Kidney (tissue), 14 donors: ENCODE measurements around the gene USP8. TPM values are rescaled to one million over a fixed set of nuclear protein-coding genes. Genes with fewer than 3 reads are reported as not detected.

Source experiments
- DNase-seq, 5 donors: peaks; one replicate each; pipeline ENCODE4 v3.0.0-alpha.2; 2013 to 2020
- FAIRE-seq: peaks from 2 replicates; lab custom pipeline; 2012; peaks lifted over from hg19 to GRCh38; lab: Jason Lieb, UNC
- H3K27ac ChIP-seq, 2 donors: one replicate each; pipeline ENCODE4 v1.7.0; 2013; ENCODE audit warnings: low read depth in 2 of 2, low read length in 2 of 2, inconsistent platforms in 1 of 2
- H3K27me3 ChIP-seq: one replicate; pipeline ENCODE4 v1.7.1; 2013; ENCODE audit warnings: low read length, inconsistent platforms; ENCODE audit not compliant: control insufficient read depth, insufficient read depth
- H3K36me3 ChIP-seq, 3 donors: one replicate each; pipeline versions ENCODE4 v1.7.0 to v1.7.1; 2013; ENCODE audit warnings: low read length in 3 of 3, control low read depth in 1 of 3, inconsistent platforms in 1 of 3; ENCODE audit not compliant: insufficient read depth in 3 of 3, control insufficient read depth in 2 of 3
- H3K4me1 ChIP-seq, 3 donors: one replicate each; pipeline versions ENCODE4 v1.7.0 to v1.7.1; 2013; ENCODE audit warnings: low read length in 3 of 3, inconsistent platforms in 1 of 3, low read depth in 1 of 3; ENCODE audit not compliant: control insufficient read depth in 2 of 3, insufficient read depth in 2 of 3
- H3K4me3 ChIP-seq, 3 donors: one replicate each; pipeline versions ENCODE4 v1.7.0 to v1.8.1; 2013; ENCODE audit warnings: low read length in 3 of 3, control low read depth in 1 of 3, inconsistent platforms in 1 of 3
- H3K9ac ChIP-seq, 3 donors: one replicate each; pipeline versions ENCODE4 v1.7.0 to v1.7.1; 2013; ENCODE audit warnings: low read length in 3 of 3, control low read depth in 1 of 3, inconsistent platforms in 1 of 3
- H3K9me3 ChIP-seq, 3 donors: one replicate each; pipeline versions ENCODE4 v1.7.0 to v1.7.1; 2013; ENCODE audit warnings: low read length in 3 of 3, control low read depth in 1 of 3, inconsistent platforms in 1 of 3; ENCODE audit not compliant: control insufficient read depth in 2 of 3, insufficient read depth in 1 of 3
- CTCF ChIP-seq: IDR thresholded peaks from 3 replicates; pipeline ENCODE4 v1.5.1; 2012; ENCODE audit warnings: mild to moderate bottlenecking, moderate library complexity, borderline replicate concordance; ENCODE audit not compliant: insufficient read depth; ENCODE audit errors: extremely low read depth
- intact Hi-C: fragments of 100-400 bp; cut with DNase I; formaldehyde crosslinking; loops from one replicate; pipeline ENCODE4 v1.11.1; 2022
- polyA plus RNA-seq: library from polyadenylated mRNA; stranded (reverse); fragments of 350-450 nt; fragmentation: Illumina TruSeq; extraction: RNeasy Lipid Tissue Mini Kit (QIAGEN cat#74804); gene quantifications from one replicate; pipeline ENCODE4 v1.2.3, GENCODE V29; 2014; ENCODE audit warnings: low read depth, low replicate concordance; ENCODE audit not compliant: insufficient read depth
- total RNA-seq: library from RNA; stranded (reverse); fragmentation: NEBNext Ultra II Directional; extraction: Animal tissue kit (Norgen Biotek cat#: 25700); gene quantifications from one replicate; pipeline ENCODE4 v1.2.1, GENCODE V29; 2021
- donor health status: control.
- donor health status: control.
- donor health status: control.
- donor health status: control.
- donor health status: control.
- donor health status: DM: yes; HTN: yes; CAD: no.
- donor health status: Normal renal cell carcinoma (clear cell type).

Gene USP8
- total and polyA plus RNA-seq, 2 donors from 2014 or later = 26.8 to 72.4 TPM

DNA sequence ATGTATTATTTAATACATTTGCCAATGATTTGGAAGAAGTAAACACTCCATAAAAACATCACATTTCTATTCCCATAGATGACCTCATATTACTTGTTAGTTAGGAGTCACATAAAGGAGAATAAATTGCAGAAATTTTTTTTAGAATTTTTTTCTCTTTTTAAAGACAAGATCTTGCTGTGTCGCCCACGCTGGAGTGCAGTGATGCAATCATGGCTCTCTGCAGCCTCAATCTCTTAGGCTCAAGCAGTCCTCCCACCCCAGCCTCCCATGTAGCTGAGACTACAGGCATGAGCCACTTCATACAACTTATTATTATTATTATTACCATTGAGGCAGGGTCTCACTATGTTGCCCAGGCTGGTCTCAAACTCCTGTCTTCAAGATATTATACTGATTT lies 12.3 kb upstream of the USP8 start:
- H3K9me3 ChIP-seq = no peaks in the 10 kb centered on the region
- intact Hi-C loops = no loop called here
- DNase-seq = no peak
- H3K4me3 ChIP-seq = no peak overlapping the region
- no peak for FAIRE-seq
- H3K9ac ChIP-seq = no peak overlapping the region
- H3K27ac ChIP-seq = no peak overlapping the region
- no peaks in the 10 kb centered on the region for H3K36me3 ChIP-seq
- TF ChIP-seq CTCF = no peak
- H3K4me1 ChIP-seq = no peaks in the 10 kb centered on the region
- H3K27me3 ChIP-seq = no peaks in the 10 kb centered on the region

GRCh38 chr15:50414624-50415023 lies 9.6 kb upstream of the USP8 start:
- Histone ChIP-seq H3K9ac (no peak overlapping the region), H3K27ac (no peak overlapping the region), H3K36me3 (no peaks in the 10 kb centered on the region), H3K27me3 (no peaks in the 10 kb centered on the region), H3K4me3 (no peak overlapping the region), H3K4me1 (no peaks in the 10 kb centered on the region), H3K9me3 (no peaks in the 10 kb centered on the region)
- TF ChIP-seq CTCF = no peak
- intact Hi-C loops = no loop called here
- DNase-seq (no peak), FAIRE-seq (no peak)

DNA sequence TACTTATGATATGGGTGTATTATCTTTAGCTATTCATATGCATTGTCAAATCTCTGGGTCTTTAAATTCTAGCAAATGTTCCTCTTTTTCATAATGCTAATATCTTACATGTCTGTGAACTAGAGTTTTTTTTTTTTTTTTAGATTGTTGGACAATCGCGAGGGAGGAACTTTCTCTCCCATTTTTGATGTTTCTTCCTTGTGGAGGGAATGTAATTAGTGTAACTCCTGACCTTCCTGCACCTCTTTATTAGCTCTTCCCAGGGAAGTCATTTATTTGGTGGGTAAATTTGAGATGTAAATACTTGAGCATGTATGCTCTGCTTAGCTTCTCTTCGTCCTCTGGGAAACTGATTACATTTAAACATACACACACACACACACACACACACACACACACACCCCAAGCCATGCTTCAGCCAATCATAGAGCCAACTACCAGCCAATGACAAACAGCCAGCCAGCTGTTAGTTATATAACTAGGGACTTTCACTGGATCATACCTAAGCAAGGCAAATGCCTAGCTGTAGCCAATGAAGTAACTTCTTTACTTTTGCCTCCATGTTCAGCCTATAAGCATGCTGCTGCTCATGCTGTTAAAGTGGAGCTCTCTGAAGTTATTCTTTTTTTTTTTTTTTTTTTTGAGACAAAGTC lies 8.3 kb upstream of the USP8 start:
- no peak overlapping the region for H3K4me3 ChIP-seq
- DNase-seq (no peak), FAIRE-seq (no peak)
- H3K27me3 ChIP-seq = no peaks in the 10 kb centered on the region
- intact Hi-C loops = no loop called here
- no peaks in the 10 kb centered on the region for H3K9me3 ChIP-seq
- H3K9ac ChIP-seq = no peak overlapping the region
- H3K4me1 ChIP-seq = no peaks in the 10 kb centered on the region
- no peak overlapping the region for H3K27ac ChIP-seq
- TF ChIP-seq CTCF = no peak
- no peaks in the 10 kb centered on the region for H3K36me3 ChIP-seq

DNA sequence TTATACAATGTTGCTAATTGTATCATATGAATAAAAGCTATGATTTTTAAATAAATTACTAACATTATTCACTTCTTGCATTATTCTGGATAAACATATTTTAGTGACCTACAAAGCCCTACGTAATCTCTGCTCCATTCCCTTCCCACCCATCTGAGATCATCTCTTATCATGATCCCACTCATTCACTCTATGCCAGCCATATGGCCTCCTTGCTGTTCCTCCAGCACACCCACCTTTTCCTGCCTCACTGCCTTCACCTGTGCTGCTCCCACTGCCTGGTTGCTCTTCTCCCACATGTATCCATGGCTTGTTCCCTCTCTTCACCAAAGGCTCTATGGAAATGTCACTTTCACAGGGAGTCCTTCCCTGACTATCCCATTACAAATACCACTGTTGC lies 7.3 kb upstream of the USP8 start:
- H3K9me3 ChIP-seq = no peaks in the 10 kb centered on the region

More for the DNA sequence above, 7.3 kb upstream of the USP8 start:
- H3K4me3 ChIP-seq = no peak overlapping the region
- DNase-seq = no peak
- no peak for TF ChIP-seq CTCF
- no peak for FAIRE-seq
- no peak overlapping the region for H3K9ac ChIP-seq
- H3K27ac ChIP-seq = no peak overlapping the region
- H3K36me3 ChIP-seq = no peaks in the 10 kb centered on the region
- H3K4me1 ChIP-seq = no peaks in the 10 kb centered on the region
- intact Hi-C loops = no loop called here
- no peaks in the 10 kb centered on the region for H3K27me3 ChIP-seq
